Transverse colon (tissue), 4 donors: ENCODE measurements around the gene SESTD1.

ENCODE experiments used
- CTCF ChIP-seq, 5 experiments: fragments of 200-600 bp in 3 of 5; fragments of 450-650 bp in 2 of 5; sonication (generic) in 3 of 5; IDR thresholded peaks; 1 replicate in 2 of 5; 2 replicates in 3 of 5; pipeline ENCODE4 v1.5.1; 2016 to 2017; ENCODE audit warnings: antibody characterized with exemption in 5 of 5, inconsistent platforms in 3 of 5, mild to moderate bottlenecking in 2 of 5, moderate library complexity in 1 of 5
- EP300 ChIP-seq: sonication (generic); formaldehyde crosslinking; IDR thresholded peaks from one replicate; pipeline ENCODE4 v1.6.1; 2017; ENCODE audit warnings: antibody characterized with exemption, low read depth
- POLR2A ChIP-seq: fragments of 450-650 bp; IDR thresholded peaks from one replicate; pipeline ENCODE4 v1.6.1; 2016; ENCODE audit warnings: antibody characterized with exemption, mild to moderate bottlenecking, moderate library complexity
- POLR2AphosphoS5 ChIP-seq, 3 donors: sonication (generic); formaldehyde crosslinking; IDR thresholded peaks; one replicate each; pipeline ENCODE4 v1.6.1; 2016; ENCODE audit warnings: antibody characterized with exemption in 3 of 3

DNA sequence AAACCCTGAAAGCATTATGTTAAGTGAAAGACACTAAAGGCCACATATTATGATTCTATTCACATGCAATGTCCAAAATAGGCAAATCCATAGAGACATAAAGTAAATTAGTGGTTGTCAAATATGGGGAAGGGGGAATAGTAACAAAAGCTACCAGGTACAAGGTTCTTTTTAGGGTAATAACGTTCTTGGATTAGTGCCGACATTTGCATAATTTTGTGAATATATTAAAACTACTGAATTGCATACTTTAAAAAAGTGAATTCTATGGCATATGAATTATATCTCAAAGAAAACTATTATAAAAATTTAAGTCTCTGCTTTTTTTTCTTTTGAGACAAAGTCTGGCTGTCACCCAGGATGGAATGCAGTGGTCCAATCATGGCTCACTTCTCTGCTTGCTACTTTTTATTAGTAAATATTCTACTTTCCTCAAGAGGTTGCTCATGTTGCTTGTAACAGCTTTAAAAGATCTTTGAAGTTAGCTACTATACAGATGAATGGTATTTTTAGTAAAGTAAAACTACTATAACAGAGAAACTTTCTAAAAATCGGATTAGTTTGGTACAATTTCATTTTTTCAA, 2.5 kb downstream of the SESTD1 start:
- TF ChIP-seq CTCF (IDR thresholded peaks at IDR 0.05) (no peak), POLR2AphosphoS5 (IDR thresholded peaks at IDR 0.05) (no peak), POLR2A (no peak), EP300 (no peak)
